ENCODE data around the gene ST3GAL3.
"Not testable (repeated sequence)": the region's sequence is repeated elsewhere in the genome, so short reads cannot be mapped to it uniquely, and the experiment has no call there.

The ST3GAL3 gene

GRCh38 chr1:43776043-43776761 is 68.9 kb downstream of the ST3GAL3 start:
- no peak overlapping the region for H4K8ac ChIP-seq (ENCODE audit: low read depth, low read length)
- H3K23ac ChIP-seq (ENCODE audit: low read length), result no peak overlapping the region
- no peak overlapping the region for H3K4me3 ChIP-seq (ENCODE audit: low read depth, low read length)
- H2AK5ac ChIP-seq (ENCODE audit: low read length), result no peak overlapping the region
- WGBS (ENCODE audit: extremely low coverage, insufficient coverage, insufficient read length), result no CpG with 5 or more reads among the region's 4 CpGs
- no peaks in the 10 kb centered on the region for H3K36me3 ChIP-seq (ENCODE audit: control insufficient read depth in 1 of 2, insufficient read depth in 2 of 2, low read length in 2 of 2)
- H3K18ac ChIP-seq (ENCODE audit: low read length), result no peak overlapping the region
- no peak overlapping the region for H2BK5ac ChIP-seq (ENCODE audit: low read depth, low read length, poor library complexity)
- no peak overlapping the region for H3K9ac ChIP-seq (ENCODE audit: low read length)
- no peak overlapping the region for H4K12ac ChIP-seq (ENCODE audit: low read depth, low read length)
- no peak overlapping the region for H2AFZ ChIP-seq (ENCODE audit: insufficient read depth, low read length, poor library complexity)
- no peak overlapping the region for H3K14ac ChIP-seq (ENCODE audit: low read length)
- H3K27me3 ChIP-seq (ENCODE audit: insufficient read depth, low read length), result no peaks in the 10 kb centered on the region
- H4K91ac ChIP-seq (ENCODE audit: low read depth, low read length), result no peak overlapping the region
- no peak for DNase-seq
- H3K27ac ChIP-seq (ENCODE audit: low read depth, low read length), result no peak overlapping the region
- no peak overlapping the region for H3K4me2 ChIP-seq (ENCODE audit: low read length)
- no peak overlapping the region for H2BK12ac ChIP-seq (ENCODE audit: low read length)
- no peak overlapping the region for H3K4ac ChIP-seq (ENCODE audit: low read depth, low read length)
- no peak overlapping the region for H2BK120ac ChIP-seq (ENCODE audit: insufficient read depth, low read length, poor library complexity)
- H3K79me2 ChIP-seq (ENCODE audit: control insufficient read depth, insufficient read depth, low read length, poor library complexity), result no peaks in the 10 kb centered on the region
- peaks cover 0 to 1% of the 10 kb centered on the region in 2 experiments for H3K4me1 ChIP-seq (ENCODE audit: control insufficient read depth in 1 of 2, insufficient read depth in 2 of 2, low read length in 2 of 2)
- H3K9me3 ChIP-seq (ENCODE audit: insufficient read depth, low read depth, low read length), result no peaks in the 10 kb centered on the region
- H3K79me1 ChIP-seq (ENCODE audit: low read length), result no peaks in the 10 kb centered on the region

GRCh38 chr1:43777916-43778315 is 70.6 kb downstream of the ST3GAL3 start:
- not testable (repeated sequence) for H3K14ac ChIP-seq (ENCODE audit: low read length); H3K36me3 ChIP-seq (ENCODE audit: control insufficient read depth in 1 of 2, insufficient read depth in 2 of 2, low read length in 2 of 2); H3K4me2 ChIP-seq (ENCODE audit: low read length); H2BK12ac ChIP-seq (ENCODE audit: low read length); H3K27ac ChIP-seq (ENCODE audit: low read depth, low read length); H3K27me3 ChIP-seq (ENCODE audit: insufficient read depth, low read length); H3K9me3 ChIP-seq (ENCODE audit: insufficient read depth, low read depth, low read length); H3K4me1 ChIP-seq (ENCODE audit: control insufficient read depth in 1 of 2, insufficient read depth in 2 of 2, low read length in 2 of 2); H3K79me1 ChIP-seq (ENCODE audit: low read length); H4K12ac ChIP-seq (ENCODE audit: low read depth, low read length); H2AFZ ChIP-seq (ENCODE audit: insufficient read depth, low read length, poor library complexity); H4K8ac ChIP-seq (ENCODE audit: low read depth, low read length); H2BK5ac ChIP-seq (ENCODE audit: low read depth, low read length, poor library complexity); DNase-seq; H3K23ac ChIP-seq (ENCODE audit: low read length); H3K4ac ChIP-seq (ENCODE audit: low read depth, low read length); H2AK5ac ChIP-seq (ENCODE audit: low read length); H2BK120ac ChIP-seq (ENCODE audit: insufficient read depth, low read length, poor library complexity); H3K18ac ChIP-seq (ENCODE audit: low read length); H4K91ac ChIP-seq (ENCODE audit: low read depth, low read length); H3K4me3 ChIP-seq (ENCODE audit: low read depth, low read length); H3K79me2 ChIP-seq (ENCODE audit: control insufficient read depth, insufficient read depth, low read length, poor library complexity); H3K9ac ChIP-seq (ENCODE audit: low read length)
- no CpG with 5 or more reads among the region's 3 CpGs for WGBS (ENCODE audit: extremely low coverage, insufficient coverage, insufficient read length)

- no peaks in the 10 kb centered on the region for H3K79me1 ChIP-seq (ENCODE audit: low read length)
- no peak overlapping the region for H3K23ac ChIP-seq (ENCODE audit: low read length)
- H3K4ac ChIP-seq (ENCODE audit: low read depth, low read length), result no peak overlapping the region
- H3K36me3 ChIP-seq (ENCODE audit: control insufficient read depth in 1 of 2, insufficient read depth in 2 of 2, low read length in 2 of 2), result no peaks in the 10 kb centered on the region
- H2AK5ac ChIP-seq (ENCODE audit: low read length), result no peak overlapping the region
- H3K18ac ChIP-seq (ENCODE audit: low read length), result no peak overlapping the region
- no peak overlapping the region for H3K9ac ChIP-seq (ENCODE audit: low read length)
- DNase-seq, result no peak
- no peak overlapping the region for H4K12ac ChIP-seq (ENCODE audit: low read depth, low read length)
- no peak overlapping the region for H3K14ac ChIP-seq (ENCODE audit: low read length)
- no peak overlapping the region for H2BK12ac ChIP-seq (ENCODE audit: low read length)
- no CpG with 5 or more reads among the region's 1 CpG for WGBS (ENCODE audit: extremely low coverage, insufficient coverage, insufficient read length)
- H3K79me2 ChIP-seq (ENCODE audit: control insufficient read depth, insufficient read depth, low read length, poor library complexity), result no peaks in the 10 kb centered on the region
- H3K4me3 ChIP-seq (ENCODE audit: low read depth, low read length), result no peak overlapping the region
- H2BK5ac ChIP-seq (ENCODE audit: low read depth, low read length, poor library complexity), result no peak overlapping the region
- no peak overlapping the region for H3K4me2 ChIP-seq (ENCODE audit: low read length)
- no peaks in the 10 kb centered on the region for H3K27me3 ChIP-seq (ENCODE audit: insufficient read depth, low read length)
- no peak overlapping the region for H4K91ac ChIP-seq (ENCODE audit: low read depth, low read length)
- peaks cover 3 to 7% of the 10 kb centered on the region in 2 experiments for H3K4me1 ChIP-seq (ENCODE audit: control insufficient read depth in 1 of 2, insufficient read depth in 2 of 2, low read length in 2 of 2)
- no peak overlapping the region for H2AFZ ChIP-seq (ENCODE audit: insufficient read depth, low read length, poor library complexity)
- no peaks in the 10 kb centered on the region for H3K9me3 ChIP-seq (ENCODE audit: insufficient read depth, low read depth, low read length)
- H4K8ac ChIP-seq (ENCODE audit: low read depth, low read length), result no peak overlapping the region
- H3K27ac ChIP-seq (ENCODE audit: low read depth, low read length), result no peak overlapping the region
- no peak overlapping the region for H2BK120ac ChIP-seq (ENCODE audit: insufficient read depth, low read length, poor library complexity)
These were observed 71.9 kb downstream of the ST3GAL3 start for GRCh38 chr1:43779266-43779665.

GRCh38 chr1:43779805-43780403 is 72.6 kb downstream of the ST3GAL3 start:
- Histone ChIP-seq H3K4me1 (ENCODE audit: control insufficient read depth in 1 of 2, insufficient read depth in 2 of 2, low read length in 2 of 2) (peaks cover 3 to 7% of the 10 kb centered on the region in 2 experiments), H2AFZ (ENCODE audit: insufficient read depth, low read length, poor library complexity) (no peak overlapping the region), H3K4ac (ENCODE audit: low read depth, low read length) (no peak overlapping the region), H3K79me1 (ENCODE audit: low read length) (no peaks in the 10 kb centered on the region), H3K18ac (ENCODE audit: low read length) (no peak overlapping the region), H2BK5ac (ENCODE audit: low read depth, low read length, poor library complexity) (no peak overlapping the region), H2BK12ac (ENCODE audit: low read length) (no peak overlapping the region), H4K91ac (ENCODE audit: low read depth, low read length) (no peak overlapping the region), H2AK5ac (ENCODE audit: low read length) (no peak overlapping the region), H3K79me2 (ENCODE audit: control insufficient read depth, insufficient read depth, low read length, poor library complexity) (no peaks in the 10 kb centered on the region), H3K9me3 (ENCODE audit: insufficient read depth, low read depth, low read length) (no peaks in the 10 kb centered on the region), H4K12ac (ENCODE audit: low read depth, low read length) (no peak overlapping the region), H3K23ac (ENCODE audit: low read length) (no peak overlapping the region), H4K8ac (ENCODE audit: low read depth, low read length) (no peak overlapping the region), H3K9ac (ENCODE audit: low read length) (no peak overlapping the region), H3K36me3 (ENCODE audit: control insufficient read depth in 1 of 2, insufficient read depth in 2 of 2, low read length in 2 of 2) (no peaks in the 10 kb centered on the region), H3K14ac (ENCODE audit: low read length) (no peak overlapping the region), H3K27me3 (ENCODE audit: insufficient read depth, low read length) (no peaks in the 10 kb centered on the region), H3K4me3 (ENCODE audit: low read depth, low read length) (no peak overlapping the region), H3K27ac (ENCODE audit: low read depth, low read length) (no peak overlapping the region), H2BK120ac (ENCODE audit: insufficient read depth, low read length, poor library complexity) (no peak overlapping the region), H3K4me2 (ENCODE audit: low read length) (no peak overlapping the region)
- no CpG with 5 or more reads among the region's 1 CpG for WGBS (ENCODE audit: extremely low coverage, insufficient coverage, insufficient read length)
- DNase-seq, result no peak

All from trophoblast cell (in vitro differentiated cells and primary cell).